Fibroblast of lung (primary cell): ENCODE measurements around the gene AIFM3. TPM values are rescaled to one million over a fixed set of nuclear protein-coding genes. Genes with fewer than 3 reads are reported as not detected.

Experiments
- DNase-seq, 2 donors: peaks; one replicate each; pipeline versions ENCODE4 v3.0.0 to v3.0.0-alpha.2; 2010; ENCODE audit warnings: low read depth in 2 of 2
- H2AFZ ChIP-seq: 2 replicates; pipeline ENCODE4 v1.5.1; 2012; ENCODE audit warnings: low read length, control low read depth, inconsistent platforms
- H3K27ac ChIP-seq: 2 replicates; pipeline ENCODE4 v1.5.1; 2011; ENCODE audit warnings: low read length, control low read depth; ENCODE audit not compliant: insufficient read depth
- H3K27me3 ChIP-seq: 2 replicates; pipeline ENCODE4 v1.5.1; 2011; ENCODE audit warnings: mild to moderate bottlenecking, low read length; ENCODE audit not compliant: control insufficient read depth, insufficient read depth
- H3K36me3 ChIP-seq: 2 replicates; pipeline ENCODE4 v1.5.1; 2011; ENCODE audit warnings: low read length; ENCODE audit not compliant: control insufficient read depth, insufficient read depth
- H3K4me1 ChIP-seq: 2 replicates; pipeline ENCODE4 v1.5.1; 2011; ENCODE audit warnings: low read length; ENCODE audit not compliant: control insufficient read depth, insufficient read depth; ENCODE audit errors: extremely low read depth
- H3K4me2 ChIP-seq: 2 replicates; pipeline ENCODE4 v1.5.1; 2011; ENCODE audit warnings: low read length, control low read depth; ENCODE audit not compliant: insufficient read depth; ENCODE audit errors: extremely low read depth
- H3K4me3 ChIP-seq, 4 experiments: fragments of 200-600 bp in 1 of 4; sonication (generic) in 1 of 4; replicated peaks in 1 of 4; 2 replicates each; pipeline ENCODE4 v1.5.1; 2011 to 2016; ENCODE audit warnings: low read length in 4 of 4, low read depth in 3 of 4, mild to moderate bottlenecking in 3 of 4, control low read depth in 2 of 4, inconsistent platforms in 1 of 4, mixed read lengths in 1 of 4; ENCODE audit not compliant: insufficient read depth in 1 of 4; ENCODE audit errors: control extremely low read depth in 1 of 4
- H3K79me2 ChIP-seq: 2 replicates; pipeline ENCODE4 v1.5.1; 2012; ENCODE audit warnings: mild to moderate bottlenecking, low read length, inconsistent platforms; ENCODE audit not compliant: control insufficient read depth, insufficient read depth
- H3K9ac ChIP-seq: 2 replicates; pipeline ENCODE4 v1.5.1; 2011; ENCODE audit warnings: mild to moderate bottlenecking, low read length, control low read depth; ENCODE audit not compliant: insufficient read depth
- H3K9me3 ChIP-seq: 2 replicates; pipeline ENCODE4 v1.5.1; 2012; ENCODE audit warnings: low read depth, low read length; ENCODE audit not compliant: control insufficient read depth, insufficient read depth
- H4K20me1 ChIP-seq: 2 replicates; pipeline ENCODE4 v1.5.1; 2011; ENCODE audit warnings: low read length; ENCODE audit not compliant: control insufficient read depth, insufficient read depth; ENCODE audit errors: extremely low read depth
- EZH2 ChIP-seq: IDR thresholded peaks from 2 replicates; pipeline ENCODE4 v1.5.1; 2012; ENCODE audit warnings: low read length, control low read depth, mild to moderate bottlenecking; ENCODE audit errors: missing control alignments
- polyA plus RNA-seq, 2 donors: library from polyadenylated mRNA; depleted of rRNA in 1 of 2; stranded (reverse) in 1 of 2; unstranded in 1 of 2; fragments of >200 nt; gene quantifications; 2 replicates each; pipeline ENCODE4 v1.2.1, GENCODE V29; 2011 to 2012; ENCODE audit warnings: missing spikeins in 1 of 2
- total RNA-seq: library from RNA; depleted of rRNA; stranded (reverse); fragments of >200 nt; gene quantifications from 2 replicates; pipeline ENCODE4 v1.2.1, GENCODE V29; 2014
- TF ChIP-seq, protein P1 (sequence below), 2 donors: IDR thresholded peaks in 1 of 2; conservative IDR thresholded peaks in 1 of 2; 1 replicate in 1 of 2; 2 replicates in 1 of 2; pipeline ENCODE4 v1.5.1; 2011 to 2012; ENCODE audit warnings: low read length in 2 of 2, control low read depth in 1 of 2, inconsistent platforms in 1 of 2, low read depth in 1 of 2, mild to moderate bottlenecking in 1 of 2

The AIFM3 gene
- total and polyA plus RNA-seq, 2 donors (not counting 1 experiment from before 2014, with no cell fraction given) = 0.15 to 2.0 TPM

DNA sequence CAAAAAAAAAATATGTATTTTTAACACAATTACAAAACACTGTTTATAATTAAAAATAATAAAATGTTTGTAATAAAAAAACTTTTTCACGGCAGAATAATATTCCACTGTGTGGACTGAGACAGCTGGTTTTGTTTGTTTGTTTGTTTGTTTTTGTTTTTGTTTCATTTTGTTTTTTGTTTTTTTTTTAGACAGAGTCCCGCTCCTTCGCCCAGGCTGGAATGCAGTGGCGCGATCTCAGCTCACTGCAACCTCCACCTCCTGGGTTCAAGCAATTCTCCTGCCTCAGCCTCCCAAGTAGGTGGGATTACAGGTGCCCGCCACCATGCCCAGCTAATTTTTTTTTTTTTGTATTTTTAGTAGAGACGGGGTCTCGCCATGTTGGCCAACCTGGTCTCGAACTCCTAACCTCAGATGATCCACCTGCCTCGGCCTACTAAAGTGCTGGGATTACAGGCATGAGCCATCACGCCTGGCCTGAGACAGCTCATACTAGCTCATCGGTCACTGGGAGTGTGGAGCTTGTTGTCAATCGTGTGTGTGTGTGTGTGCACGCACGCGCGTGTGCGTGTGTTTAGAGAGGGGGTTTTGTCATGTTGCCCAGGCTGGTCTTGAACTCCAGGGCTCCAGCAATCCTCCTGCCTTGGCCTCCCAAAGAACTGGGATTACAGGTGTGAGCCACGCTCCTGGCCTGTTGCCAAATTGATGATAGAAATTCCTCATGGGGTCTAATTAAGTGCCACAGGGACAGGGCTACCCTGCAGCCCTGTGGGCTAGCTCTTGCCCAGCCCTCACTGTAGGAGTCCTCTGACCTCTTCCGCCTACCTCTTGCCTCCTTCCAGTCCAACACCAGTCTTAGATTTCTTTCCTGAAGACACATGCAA is 7.2 kb upstream of the AIFM3 start:
- Histone ChIP-seq H3K4me2 (no peak overlapping the region), H3K79me2 (no peaks in the 10 kb centered on the region), H3K9me3 (no peaks in the 10 kb centered on the region), H2AFZ (no peak overlapping the region), H3K36me3 (no peaks in the 10 kb centered on the region), H3K9ac (no peak overlapping the region), H3K4me3 (no peak overlapping the region), H3K27ac (no peak overlapping the region), H3K4me1 (no peaks in the 10 kb centered on the region), H4K20me1 (no peaks in the 10 kb centered on the region), H3K27me3 (peaks cover 5% of the 10 kb centered on the region)
- DNase-seq = no peak
- TF ChIP-seq, protein P1, sequence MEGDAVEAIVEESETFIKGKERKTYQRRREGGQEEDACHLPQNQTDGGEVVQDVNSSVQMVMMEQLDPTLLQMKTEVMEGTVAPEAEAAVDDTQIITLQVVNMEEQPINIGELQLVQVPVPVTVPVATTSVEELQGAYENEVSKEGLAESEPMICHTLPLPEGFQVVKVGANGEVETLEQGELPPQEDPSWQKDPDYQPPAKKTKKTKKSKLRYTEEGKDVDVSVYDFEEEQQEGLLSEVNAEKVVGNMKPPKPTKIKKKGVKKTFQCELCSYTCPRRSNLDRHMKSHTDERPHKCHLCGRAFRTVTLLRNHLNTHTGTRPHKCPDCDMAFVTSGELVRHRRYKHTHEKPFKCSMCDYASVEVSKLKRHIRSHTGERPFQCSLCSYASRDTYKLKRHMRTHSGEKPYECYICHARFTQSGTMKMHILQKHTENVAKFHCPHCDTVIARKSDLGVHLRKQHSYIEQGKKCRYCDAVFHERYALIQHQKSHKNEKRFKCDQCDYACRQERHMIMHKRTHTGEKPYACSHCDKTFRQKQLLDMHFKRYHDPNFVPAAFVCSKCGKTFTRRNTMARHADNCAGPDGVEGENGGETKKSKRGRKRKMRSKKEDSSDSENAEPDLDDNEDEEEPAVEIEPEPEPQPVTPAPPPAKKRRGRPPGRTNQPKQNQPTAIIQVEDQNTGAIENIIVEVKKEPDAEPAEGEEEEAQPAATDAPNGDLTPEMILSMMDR (conservative IDR thresholded peaks at IDR 0.05 in 1 of 2, IDR thresholded peaks at IDR 0.05 in 1 of 2; ENCODE audit: low read depth in 1 of 2, low read length in 2 of 2) = no peak
- TF ChIP-seq EZH2 = no peak

DNA sequence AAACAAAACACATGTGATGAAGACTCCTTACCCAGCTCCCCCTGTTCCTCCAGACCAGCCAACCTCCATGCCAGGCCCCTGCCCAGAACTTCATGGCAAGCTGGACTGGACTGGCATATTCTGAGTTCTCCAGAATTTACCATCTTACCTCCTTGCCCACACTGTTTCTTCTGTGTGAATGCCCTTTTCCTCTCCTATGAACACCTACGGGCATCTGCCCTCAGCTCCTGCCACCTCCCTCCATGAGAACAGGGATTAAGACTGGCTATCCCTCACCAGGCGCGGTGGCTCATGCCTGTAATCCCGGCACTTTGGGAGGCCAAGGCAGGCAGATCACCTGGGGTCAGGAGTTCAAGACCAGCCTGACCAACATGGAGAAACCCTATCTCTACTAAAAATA is 6.4 kb upstream of the AIFM3 start:
- H3K9ac ChIP-seq = no peak overlapping the region
- peaks cover 5% of the 10 kb centered on the region for H3K27me3 ChIP-seq
- TF ChIP-seq EZH2 = no peak
- no peaks in the 10 kb centered on the region for H3K4me1 ChIP-seq
- H4K20me1 ChIP-seq = no peaks in the 10 kb centered on the region
- H3K79me2 ChIP-seq = no peaks in the 10 kb centered on the region
- no peak overlapping the region for H3K4me2 ChIP-seq
- H3K9me3 ChIP-seq = no peaks in the 10 kb centered on the region
- H3K36me3 ChIP-seq = no peaks in the 10 kb centered on the region
- no peak overlapping the region for H3K27ac ChIP-seq
- DNase-seq = no peak
- no peak overlapping the region for H3K4me3 ChIP-seq
- no peak overlapping the region for H2AFZ ChIP-seq

DNA sequence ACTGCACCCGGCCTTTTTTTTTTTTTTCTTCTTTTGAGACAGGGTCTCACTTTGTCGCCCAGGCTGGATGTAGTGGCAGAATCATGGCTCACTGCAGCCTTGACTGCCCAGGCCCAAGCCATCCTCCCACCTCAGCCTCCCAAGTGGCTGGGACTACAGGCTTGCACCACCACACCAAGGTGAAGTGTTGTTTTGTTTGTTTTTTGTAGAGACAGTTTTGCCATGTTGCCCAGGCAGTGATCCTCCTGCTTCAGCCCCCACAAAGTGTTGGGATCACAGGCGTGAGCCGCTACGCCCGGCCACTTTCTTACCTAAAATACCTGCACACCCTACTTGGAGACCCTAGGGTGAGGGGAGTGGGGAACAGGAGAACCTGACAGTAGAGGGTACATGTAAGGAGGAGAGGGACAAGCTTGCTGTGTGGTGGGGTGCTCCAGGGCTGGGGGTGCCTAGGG is 4.5 kb upstream of the AIFM3 start:
- DNase-seq = no peak
- no peaks in the 10 kb centered on the region for H3K9me3 ChIP-seq
- no peak overlapping the region for H3K4me2 ChIP-seq
- no peaks in the 10 kb centered on the region for H4K20me1 ChIP-seq
- no peaks in the 10 kb centered on the region for H3K4me1 ChIP-seq
- H3K27ac ChIP-seq = no peak overlapping the region
- H2AFZ ChIP-seq = no peak overlapping the region
- H3K27me3 ChIP-seq = peaks cover 5% of the 10 kb centered on the region
- no peak overlapping the region for H3K9ac ChIP-seq
- H3K36me3 ChIP-seq = no peaks in the 10 kb centered on the region
- TF ChIP-seq, protein P1 (conservative IDR thresholded peaks at IDR 0.05 in 1 of 2, IDR thresholded peaks at IDR 0.05 in 1 of 2; ENCODE audit: low read depth in 1 of 2, low read length in 2 of 2) = no peak
- no peak for TF ChIP-seq EZH2
- H3K4me3 ChIP-seq = no peak overlapping the region
- H3K79me2 ChIP-seq = no peaks in the 10 kb centered on the region
